Type B pancreatic cell (in vitro differentiated cells): ENCODE measurements around the gene NEK6. TPM values are rescaled to one million over a fixed set of nuclear protein-coding genes. Genes with fewer than 3 reads are reported as not detected.

ENCODE experiments used
- DNase-seq: peaks from one replicate; pipeline ENCODE4 v3.0.0; 2021; ENCODE audit warnings: mixed read lengths; ENCODE audit not compliant: unreplicated experiment; ENCODE audit errors: extremely low spot score
- H3K27ac Mint-ChIP-seq: 2 replicates; pipeline ENCODE4 v1.8.0; 2021; ENCODE audit warnings: mild to moderate bottlenecking, mixed read lengths
- H3K27me3 Mint-ChIP-seq: 2 replicates; pipeline ENCODE4 v1.8.0; 2021; ENCODE audit warnings: mixed read lengths
- H3K36me3 Mint-ChIP-seq: 2 replicates; pipeline ENCODE4 v1.8.0; 2021; ENCODE audit warnings: mixed read lengths
- H3K4me1 Mint-ChIP-seq: one replicate; pipeline ENCODE4 v1.8.0; 2021; ENCODE audit warnings: mixed read lengths; ENCODE audit not compliant: unreplicated experiment
- H3K4me3 Mint-ChIP-seq: 2 replicates; pipeline ENCODE4 v1.8.0; 2021; ENCODE audit warnings: mild to moderate bottlenecking, mixed read lengths
- H3K9me3 Mint-ChIP-seq: 2 replicates; pipeline ENCODE4 v1.8.0; 2021; ENCODE audit warnings: mixed read lengths
- CTCF ChIP-seq: fragments of 200-600 bp; sonication (generic); conservative IDR thresholded peaks from 2 replicates; pipeline ENCODE4 v1.5.0; 2021; ENCODE audit warnings: antibody characterized with exemption, mild to moderate bottlenecking
- total RNA-seq: library from RNA; stranded (reverse); gene quantifications from 2 replicates; pipeline ENCODE4 v1.2.1, GENCODE V29; 2021; ENCODE audit warnings: low replicate concordance

NEK6 gene
- total RNA-seq, 1 donor from 2014 or later, result 19.3 TPM

GRCh38 chr9:124297551-124297901, 39.8 kb downstream of the NEK6 start:
- Mint-ChIP-seq H3K36me3 (no peaks in the 10 kb centered on the region), H3K27ac (no peak overlapping the region), H3K4me3 (no peak overlapping the region), H3K9me3 (no peaks in the 10 kb centered on the region), H3K27me3 (no peaks in the 10 kb centered on the region), H3K4me1 (peaks cover 8% of the 10 kb centered on the region)
- DNase-seq, result no peak
- TF ChIP-seq CTCF, result no peak

GRCh38 chr9:124297915-124298645, 40.3 kb downstream of the NEK6 start:
- no peak for DNase-seq
- Mint-ChIP-seq H3K36me3 (no peaks in the 10 kb centered on the region), H3K27ac (no peak overlapping the region), H3K9me3 (no peaks in the 10 kb centered on the region), H3K4me1 (peaks cover 8% of the 10 kb centered on the region), H3K27me3 (no peaks in the 10 kb centered on the region), H3K4me3 (no peak overlapping the region)
- TF ChIP-seq CTCF, result no peak

- no peaks in the 10 kb centered on the region for H3K9me3 Mint-ChIP-seq
- no peak for DNase-seq
- H3K36me3 Mint-ChIP-seq, result peaks cover 3% of the 10 kb centered on the region
- no peak for TF ChIP-seq CTCF
- no peak overlapping the region for H3K27ac Mint-ChIP-seq
- H3K4me1 Mint-ChIP-seq, result peaks cover 8% of the 10 kb centered on the region
- H3K4me3 Mint-ChIP-seq, result no peak overlapping the region
- no peaks in the 10 kb centered on the region for H3K27me3 Mint-ChIP-seq
Measured at GRCh38 chr9:124298646-124299235, 41.0 kb downstream of the NEK6 start.

GRCh38 chr9:124299515-124300090, 41.9 kb downstream of the NEK6 start:
- H3K27ac Mint-ChIP-seq, result no peak overlapping the region
- peaks cover 3% of the 10 kb centered on the region for H3K36me3 Mint-ChIP-seq
- H3K4me3 Mint-ChIP-seq, result no peak overlapping the region
- H3K4me1 Mint-ChIP-seq, result peaks cover 3% of the 10 kb centered on the region
- no peaks in the 10 kb centered on the region for H3K27me3 Mint-ChIP-seq
- no peak for TF ChIP-seq CTCF
- DNase-seq, result no peak
- H3K9me3 Mint-ChIP-seq, result no peaks in the 10 kb centered on the region

GRCh38 chr9:124300312-124300711, 42.6 kb downstream of the NEK6 start:
- Mint-ChIP-seq H3K27ac (no peak overlapping the region), H3K4me3 (no peak overlapping the region), H3K36me3 (peaks cover 3% of the 10 kb centered on the region), H3K9me3 (no peaks in the 10 kb centered on the region), H3K4me1 (no peaks in the 10 kb centered on the region), H3K27me3 (no peaks in the 10 kb centered on the region)
- no peak for TF ChIP-seq CTCF
- DNase-seq, result no peak
